Fibroblast of lung (primary cell): ENCODE data around the gene GRIN2A. TPM values are rescaled to one million over a fixed set of nuclear protein-coding genes. Genes with fewer than 3 reads are reported as not detected.

ENCODE experiments used
- DNase-seq, 2 donors: peaks; one replicate each; pipeline versions ENCODE4 v3.0.0 to v3.0.0-alpha.2; 2010; ENCODE audit warnings: low read depth in 2 of 2
- H2AFZ ChIP-seq: 2 replicates; pipeline ENCODE4 v1.5.1; 2012; ENCODE audit warnings: low read length, control low read depth, inconsistent platforms
- H3K27ac ChIP-seq: 2 replicates; pipeline ENCODE4 v1.5.1; 2011; ENCODE audit warnings: low read length, control low read depth; ENCODE audit not compliant: insufficient read depth
- H3K27me3 ChIP-seq: 2 replicates; pipeline ENCODE4 v1.5.1; 2011; ENCODE audit warnings: mild to moderate bottlenecking, low read length; ENCODE audit not compliant: control insufficient read depth, insufficient read depth
- H3K36me3 ChIP-seq: 2 replicates; pipeline ENCODE4 v1.5.1; 2011; ENCODE audit warnings: low read length; ENCODE audit not compliant: control insufficient read depth, insufficient read depth
- H3K4me1 ChIP-seq: 2 replicates; pipeline ENCODE4 v1.5.1; 2011; ENCODE audit warnings: low read length; ENCODE audit not compliant: control insufficient read depth, insufficient read depth; ENCODE audit errors: extremely low read depth
- H3K4me2 ChIP-seq: 2 replicates; pipeline ENCODE4 v1.5.1; 2011; ENCODE audit warnings: low read length, control low read depth; ENCODE audit not compliant: insufficient read depth; ENCODE audit errors: extremely low read depth
- H3K4me3 ChIP-seq, 4 experiments: fragments of 200-600 bp in 1 of 4; sonication (generic) in 1 of 4; replicated peaks in 1 of 4; 2 replicates each; pipeline ENCODE4 v1.5.1; 2011 to 2016; ENCODE audit warnings: low read length in 4 of 4, low read depth in 3 of 4, mild to moderate bottlenecking in 3 of 4, control low read depth in 2 of 4, inconsistent platforms in 1 of 4, mixed read lengths in 1 of 4; ENCODE audit not compliant: insufficient read depth in 1 of 4; ENCODE audit errors: control extremely low read depth in 1 of 4
- H3K79me2 ChIP-seq: 2 replicates; pipeline ENCODE4 v1.5.1; 2012; ENCODE audit warnings: mild to moderate bottlenecking, low read length, inconsistent platforms; ENCODE audit not compliant: control insufficient read depth, insufficient read depth
- H3K9ac ChIP-seq: 2 replicates; pipeline ENCODE4 v1.5.1; 2011; ENCODE audit warnings: mild to moderate bottlenecking, low read length, control low read depth; ENCODE audit not compliant: insufficient read depth
- H3K9me3 ChIP-seq: 2 replicates; pipeline ENCODE4 v1.5.1; 2012; ENCODE audit warnings: low read depth, low read length; ENCODE audit not compliant: control insufficient read depth, insufficient read depth
- H4K20me1 ChIP-seq: 2 replicates; pipeline ENCODE4 v1.5.1; 2011; ENCODE audit warnings: low read length; ENCODE audit not compliant: control insufficient read depth, insufficient read depth; ENCODE audit errors: extremely low read depth
- EZH2 ChIP-seq: IDR thresholded peaks from 2 replicates; pipeline ENCODE4 v1.5.1; 2012; ENCODE audit warnings: low read length, control low read depth, mild to moderate bottlenecking; ENCODE audit errors: missing control alignments
- polyA plus RNA-seq, 2 donors: library from polyadenylated mRNA; depleted of rRNA in 1 of 2; stranded (reverse) in 1 of 2; unstranded in 1 of 2; fragments of >200 nt; gene quantifications; 2 replicates each; pipeline ENCODE4 v1.2.1, GENCODE V29; 2011 to 2012; ENCODE audit warnings: missing spikeins in 1 of 2
- total RNA-seq: library from RNA; depleted of rRNA; stranded (reverse); fragments of >200 nt; gene quantifications from 2 replicates; pipeline ENCODE4 v1.2.1, GENCODE V29; 2014
- TF ChIP-seq, protein P1 (sequence below), 2 donors: IDR thresholded peaks in 1 of 2; conservative IDR thresholded peaks in 1 of 2; 1 replicate in 1 of 2; 2 replicates in 1 of 2; pipeline ENCODE4 v1.5.1; 2011 to 2012; ENCODE audit warnings: low read length in 2 of 2, control low read depth in 1 of 2, inconsistent platforms in 1 of 2, low read depth in 1 of 2, mild to moderate bottlenecking in 1 of 2

The GRIN2A gene
- total and polyA plus RNA-seq, 2 donors (not counting 1 experiment from before 2014, with no cell fraction given): 0.15 to 0.33 TPM

- Histone ChIP-seq H3K79me2 (no peaks in the 10 kb centered on the region), H3K27me3 (no peaks in the 10 kb centered on the region), H3K9ac (no peak overlapping the region), H2AFZ (no peak overlapping the region), H3K4me3 (no peak overlapping the region), H3K27ac (no peak overlapping the region), H3K4me1 (no peaks in the 10 kb centered on the region), H3K36me3 (no peaks in the 10 kb centered on the region), H3K4me2 (no peak overlapping the region), H4K20me1 (no peaks in the 10 kb centered on the region), H3K9me3 (no peaks in the 10 kb centered on the region)
- no peak for TF ChIP-seq EZH2
- TF ChIP-seq, protein P1, sequence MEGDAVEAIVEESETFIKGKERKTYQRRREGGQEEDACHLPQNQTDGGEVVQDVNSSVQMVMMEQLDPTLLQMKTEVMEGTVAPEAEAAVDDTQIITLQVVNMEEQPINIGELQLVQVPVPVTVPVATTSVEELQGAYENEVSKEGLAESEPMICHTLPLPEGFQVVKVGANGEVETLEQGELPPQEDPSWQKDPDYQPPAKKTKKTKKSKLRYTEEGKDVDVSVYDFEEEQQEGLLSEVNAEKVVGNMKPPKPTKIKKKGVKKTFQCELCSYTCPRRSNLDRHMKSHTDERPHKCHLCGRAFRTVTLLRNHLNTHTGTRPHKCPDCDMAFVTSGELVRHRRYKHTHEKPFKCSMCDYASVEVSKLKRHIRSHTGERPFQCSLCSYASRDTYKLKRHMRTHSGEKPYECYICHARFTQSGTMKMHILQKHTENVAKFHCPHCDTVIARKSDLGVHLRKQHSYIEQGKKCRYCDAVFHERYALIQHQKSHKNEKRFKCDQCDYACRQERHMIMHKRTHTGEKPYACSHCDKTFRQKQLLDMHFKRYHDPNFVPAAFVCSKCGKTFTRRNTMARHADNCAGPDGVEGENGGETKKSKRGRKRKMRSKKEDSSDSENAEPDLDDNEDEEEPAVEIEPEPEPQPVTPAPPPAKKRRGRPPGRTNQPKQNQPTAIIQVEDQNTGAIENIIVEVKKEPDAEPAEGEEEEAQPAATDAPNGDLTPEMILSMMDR (conservative IDR thresholded peaks at IDR 0.05 in 1 of 2, IDR thresholded peaks at IDR 0.05 in 1 of 2; ENCODE audit: low read depth in 1 of 2, low read length in 2 of 2): no peak
- no peak for DNase-seq
Measured at GRCh38 chr16:9763505-9763904, 418.7 kb downstream of the GRIN2A start.

- Histone ChIP-seq H3K9ac (no peak overlapping the region), H4K20me1 (no peaks in the 10 kb centered on the region), H3K27ac (no peak overlapping the region), H3K4me1 (no peaks in the 10 kb centered on the region), H2AFZ (no peak overlapping the region), H3K9me3 (no peaks in the 10 kb centered on the region), H3K4me2 (no peak overlapping the region), H3K4me3 (no peak overlapping the region), H3K27me3 (no peaks in the 10 kb centered on the region), H3K79me2 (no peaks in the 10 kb centered on the region), H3K36me3 (no peaks in the 10 kb centered on the region)
- DNase-seq: no peak
- TF ChIP-seq, protein P1 (conservative IDR thresholded peaks at IDR 0.05 in 1 of 2, IDR thresholded peaks at IDR 0.05 in 1 of 2; ENCODE audit: low read depth in 1 of 2, low read length in 2 of 2): no peak
- no peak for TF ChIP-seq EZH2
Measured at GRCh38 chr16:9761870-9762269, 420.4 kb downstream of the GRIN2A start.

DNA sequence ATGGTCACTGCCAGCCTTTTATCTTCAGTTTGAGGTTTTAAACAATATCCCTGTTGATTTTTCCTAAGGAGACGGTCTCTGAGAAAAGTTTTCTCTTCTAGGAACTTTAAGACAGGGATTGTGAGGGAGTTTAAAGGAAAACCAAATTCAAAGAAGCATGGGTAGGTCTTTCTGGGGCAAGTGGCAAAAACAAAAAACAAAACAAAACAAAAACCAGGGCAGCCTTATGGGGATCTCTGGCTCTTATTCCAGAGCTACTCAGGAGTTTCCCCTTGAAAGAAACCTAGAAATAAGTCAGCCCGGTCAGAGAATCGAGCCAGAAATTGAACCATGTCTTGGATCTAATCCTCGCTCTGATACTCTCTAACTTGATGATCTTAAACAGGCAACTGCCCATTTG lies 424.5 kb downstream of the GRIN2A start:
- Histone ChIP-seq H3K9me3 (no peaks in the 10 kb centered on the region), H3K79me2 (no peaks in the 10 kb centered on the region), H3K4me3 (no peak overlapping the region), H2AFZ (no peak overlapping the region), H3K4me1 (no peaks in the 10 kb centered on the region), H3K36me3 (no peaks in the 10 kb centered on the region), H4K20me1 (no peaks in the 10 kb centered on the region), H3K4me2 (no peak overlapping the region), H3K27me3 (no peaks in the 10 kb centered on the region), H3K27ac (no peak overlapping the region), H3K9ac (no peak overlapping the region)
- no peak for DNase-seq
- TF ChIP-seq, protein P1 (conservative IDR thresholded peaks at IDR 0.05 in 1 of 2, IDR thresholded peaks at IDR 0.05 in 1 of 2; ENCODE audit: low read depth in 1 of 2, low read length in 2 of 2): no peak
- no peak for TF ChIP-seq EZH2
